SIG-M5 (cell line): ENCODE results near the gene A2M.

Source experiments
- DNase-seq: peaks from one replicate; lab custom pipeline; 2025; lab: John Stamatoyannopoulos, UW

A2M gene

DNA sequence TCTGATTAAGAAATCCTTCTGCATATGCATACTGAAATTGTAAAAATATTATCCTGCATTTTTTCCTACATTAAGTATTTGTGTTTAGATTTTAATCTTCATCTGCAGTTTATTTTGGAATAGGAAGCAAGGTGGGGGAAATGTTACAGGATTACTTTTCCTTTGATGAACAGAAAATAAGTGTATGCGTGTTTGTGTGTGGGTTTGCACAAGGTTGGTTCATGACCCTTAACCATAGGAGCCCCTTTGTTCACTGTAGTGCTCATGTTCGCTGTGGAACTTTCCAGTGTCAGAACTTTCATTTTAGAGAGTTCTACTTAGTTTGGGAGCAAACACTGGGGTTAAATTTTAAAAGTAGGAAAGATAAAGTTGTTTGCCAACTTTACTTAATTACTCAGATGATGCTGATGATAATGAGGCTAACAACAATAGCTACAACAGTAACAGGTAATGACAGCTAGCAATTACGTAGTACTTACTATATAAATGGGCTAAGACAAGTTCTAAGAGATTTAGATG lies 6.4 kb upstream of the A2M start:
- no peak for DNase-seq

DNA sequence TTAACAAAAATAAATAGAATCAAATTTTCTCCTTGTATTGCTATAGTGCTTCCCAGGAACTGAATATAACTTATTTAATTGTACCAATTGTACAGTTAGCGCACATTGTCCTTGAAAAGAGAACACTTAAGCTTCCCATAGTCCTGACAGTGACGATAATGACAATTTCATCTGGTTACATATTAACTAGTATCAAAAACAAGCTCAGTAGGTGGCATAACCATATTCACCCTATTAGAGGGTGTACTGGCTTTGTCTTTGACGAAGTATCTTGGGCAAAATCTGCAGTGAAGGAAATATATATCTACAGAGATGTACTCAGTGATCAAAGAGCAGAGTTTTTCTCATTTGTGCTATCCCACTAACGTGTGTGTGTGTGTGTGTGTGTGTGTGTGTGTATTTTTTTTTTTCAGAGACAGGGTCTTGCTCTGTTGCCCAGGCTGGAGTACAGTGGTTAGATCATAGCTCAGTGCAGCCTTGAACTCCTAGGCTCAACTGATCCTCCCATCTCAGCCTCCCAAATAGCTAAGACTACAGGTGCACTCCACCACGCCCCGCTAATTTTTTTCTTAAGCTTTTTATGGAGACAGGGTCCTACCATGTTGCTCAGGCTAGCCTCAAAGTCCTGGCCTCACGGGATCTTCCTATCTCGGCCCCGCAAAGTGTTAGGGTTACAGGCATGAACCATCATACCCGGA lies 4.9 kb upstream of the A2M start:
- DNase-seq: no peak

DNA sequence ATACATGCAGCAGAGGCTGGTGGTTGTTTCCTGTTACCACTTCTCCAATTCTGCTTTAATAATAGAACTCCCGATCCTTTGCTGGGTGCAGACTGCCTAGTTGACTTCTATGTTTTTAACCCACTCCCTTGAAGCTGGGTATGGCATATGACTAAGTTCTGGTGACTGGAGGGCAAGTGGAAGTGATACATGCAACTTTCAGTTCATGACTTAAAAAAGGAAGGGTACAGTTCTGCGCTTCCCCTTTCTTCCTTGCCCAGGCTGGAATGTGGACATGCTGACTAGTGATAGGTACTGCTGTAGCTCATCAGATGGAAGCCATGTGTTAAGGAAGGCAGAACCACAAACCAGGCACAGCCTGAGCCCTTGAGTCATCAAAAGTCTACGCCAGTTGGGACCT lies 2.4 kb upstream of the A2M start:
- peak; percentile 99 for DNase-seq

DNA sequence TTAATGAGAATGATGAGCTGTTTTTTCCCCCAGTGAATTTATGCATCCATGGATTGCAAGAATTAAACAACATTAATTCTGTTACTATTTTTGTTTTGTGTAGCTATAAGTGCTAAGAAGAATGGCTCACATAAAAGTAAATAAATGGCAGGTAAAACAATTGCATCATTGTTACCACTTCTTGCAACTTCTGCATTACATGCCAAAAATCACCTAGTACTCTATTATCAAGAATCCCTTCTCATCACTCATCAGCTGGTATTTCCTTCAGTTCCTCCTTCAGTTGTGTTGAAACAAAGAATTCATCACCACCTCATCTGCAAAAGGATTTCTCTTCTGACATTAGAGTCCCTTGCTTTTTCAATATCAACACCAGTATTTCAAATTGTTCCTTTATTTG lies 773 bp downstream of the A2M start:
- no peak for DNase-seq

DNA sequence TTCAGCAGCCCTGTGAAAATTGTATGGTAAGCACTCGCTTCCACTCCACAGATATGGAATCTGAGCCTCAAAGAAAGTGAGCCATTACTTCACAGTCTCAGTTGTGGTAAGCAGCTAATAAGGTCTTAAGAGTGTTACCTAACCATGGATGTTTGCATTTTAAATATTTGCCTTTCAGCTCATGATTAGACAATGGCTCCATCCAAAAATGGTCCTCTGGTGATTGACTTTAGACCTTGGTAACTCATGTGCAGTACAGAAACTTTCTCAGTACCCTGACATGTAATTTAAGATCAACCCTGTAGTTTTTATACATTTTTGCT lies 1.8 kb downstream of the A2M start:
- no peak for DNase-seq

DNA sequence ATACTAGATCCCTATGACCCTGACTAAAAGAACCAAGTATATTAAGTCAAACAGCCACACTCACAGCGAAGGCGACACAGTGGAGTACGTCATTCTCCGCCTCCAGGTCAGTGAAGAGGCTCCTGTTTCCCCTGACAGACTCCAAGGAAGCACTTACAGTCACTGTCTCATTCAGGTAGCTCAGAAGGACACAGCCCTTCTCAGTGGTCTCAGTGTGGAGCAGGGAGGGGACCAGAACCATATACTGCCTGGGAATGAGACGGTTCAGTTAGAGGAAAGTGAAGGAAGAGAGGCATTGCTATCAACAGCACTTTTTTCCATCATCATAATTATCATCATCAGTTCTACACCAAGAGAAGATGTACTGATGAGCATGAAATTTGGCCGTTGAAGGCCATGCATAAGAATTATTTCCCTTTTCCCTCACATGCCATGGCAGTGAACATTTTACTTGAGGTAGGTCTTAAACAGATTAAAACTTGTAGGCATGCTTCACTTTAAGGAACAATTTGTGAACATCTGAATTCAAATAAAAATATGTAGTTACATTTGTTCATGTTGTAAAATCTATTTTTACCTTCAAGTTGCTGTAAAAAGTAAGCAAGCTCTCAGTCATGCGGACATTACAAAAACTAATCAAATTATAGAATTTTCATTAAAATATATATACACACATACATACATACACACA lies 2.3 kb downstream of the A2M start:
- DNase-seq: no peak

DNA sequence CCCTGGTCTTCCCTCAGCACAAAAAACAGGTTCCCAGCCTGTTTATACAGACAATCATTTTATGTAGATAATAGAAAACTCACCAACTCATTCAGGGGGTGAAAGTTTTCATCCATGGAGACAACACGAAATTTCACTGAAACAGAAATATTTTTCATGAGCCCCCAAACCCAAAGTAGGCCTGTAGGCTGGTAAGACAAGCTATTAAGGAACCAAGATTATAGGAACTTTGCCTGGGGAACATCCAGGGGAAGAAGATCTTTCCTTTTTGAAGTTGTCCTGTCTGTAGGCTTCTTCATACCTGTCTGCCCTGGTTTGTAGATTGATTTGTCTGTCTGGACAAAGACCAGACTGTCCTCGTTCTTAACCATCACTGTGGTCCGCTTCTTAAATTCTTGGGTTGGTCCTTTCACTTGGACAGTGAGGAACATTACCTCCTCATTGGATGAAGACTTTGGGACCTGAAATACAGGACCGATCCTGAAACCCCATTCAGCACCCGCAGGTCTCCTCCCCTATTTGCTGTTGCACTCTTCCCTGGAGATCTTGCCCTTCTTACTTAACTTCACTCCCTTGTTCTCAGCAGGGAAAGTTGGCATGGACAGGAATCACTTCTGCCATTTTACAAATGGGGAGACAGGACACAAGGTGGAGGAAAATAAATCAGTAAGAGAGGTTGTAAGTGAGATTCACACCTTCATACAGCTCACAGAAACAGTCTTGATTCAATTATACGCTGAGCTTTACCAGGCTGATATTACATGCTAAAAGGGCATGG lies 3.5 kb downstream of the A2M start:
- DNase-seq: no peak

DNA sequence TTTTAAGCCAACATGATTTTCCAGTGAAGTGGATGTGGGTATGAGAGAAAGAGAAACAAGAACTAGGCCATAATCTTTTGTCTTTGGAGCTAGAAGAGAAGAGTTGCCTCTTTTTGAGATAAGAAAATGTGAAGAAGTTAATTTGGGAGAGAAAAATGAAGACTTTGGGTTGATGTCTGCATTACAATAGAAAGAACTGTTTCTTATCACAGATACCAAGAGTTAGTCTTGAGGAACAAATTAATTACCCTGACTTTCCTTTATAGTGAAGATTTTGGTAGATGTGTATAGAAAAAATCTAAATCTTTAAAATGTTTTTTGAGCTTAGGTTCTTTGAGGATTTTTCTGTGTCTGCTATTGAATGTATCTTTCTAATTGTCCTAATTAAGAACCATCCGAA lies 4.2 kb downstream of the A2M start:
- no peak for DNase-seq

DNA sequence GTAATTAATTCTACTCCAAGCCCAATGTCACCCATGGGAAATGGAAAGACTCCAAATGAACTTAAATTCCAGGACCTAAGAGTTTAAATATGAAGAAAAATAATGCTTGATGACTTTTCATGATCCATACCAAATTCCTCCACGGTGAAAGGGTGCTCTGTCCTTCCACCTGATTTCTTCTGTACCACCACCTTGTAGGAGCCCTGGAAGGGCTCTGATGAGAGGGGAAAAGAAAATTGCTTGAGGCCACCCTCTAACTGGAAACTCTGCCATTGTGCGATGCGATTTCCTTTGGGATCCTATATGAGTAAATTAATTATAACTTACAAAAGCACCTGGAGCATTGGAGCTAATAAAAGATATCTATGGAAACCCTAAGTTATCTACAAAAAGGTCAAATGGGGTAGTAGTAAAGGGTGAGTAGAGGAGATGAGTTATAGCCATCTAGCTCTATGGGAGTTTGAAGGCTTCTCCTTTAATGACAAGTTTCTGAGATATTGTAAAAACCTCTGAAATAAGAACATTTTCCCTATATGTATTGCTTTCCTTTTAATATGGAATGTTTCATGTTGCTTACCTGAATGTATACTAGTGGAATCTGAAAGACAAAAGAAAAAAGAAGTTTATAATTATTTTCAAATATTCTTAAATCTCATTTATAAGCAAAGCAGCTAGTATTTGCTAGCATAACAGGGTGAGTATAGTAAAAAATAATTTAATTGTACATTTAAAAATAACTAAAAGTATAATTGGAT lies 5.8 kb downstream of the A2M start:
- no peak for DNase-seq

DNA sequence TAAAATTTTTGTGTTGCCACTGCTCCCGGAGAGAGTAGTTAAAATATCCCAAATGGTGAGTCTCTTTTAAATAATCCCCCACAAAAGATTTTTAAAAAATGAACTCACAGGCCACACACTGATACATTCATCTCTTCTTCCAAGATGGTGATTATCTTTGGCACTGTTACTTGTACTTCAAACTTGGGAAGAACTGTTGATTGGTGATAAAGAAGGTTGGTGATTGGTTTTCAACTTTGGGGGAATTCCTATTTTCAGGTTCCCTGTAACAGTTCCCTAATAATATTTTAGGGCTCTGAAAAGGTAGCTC lies 6.6 kb downstream of the A2M start:
- no peak for DNase-seq

DNA sequence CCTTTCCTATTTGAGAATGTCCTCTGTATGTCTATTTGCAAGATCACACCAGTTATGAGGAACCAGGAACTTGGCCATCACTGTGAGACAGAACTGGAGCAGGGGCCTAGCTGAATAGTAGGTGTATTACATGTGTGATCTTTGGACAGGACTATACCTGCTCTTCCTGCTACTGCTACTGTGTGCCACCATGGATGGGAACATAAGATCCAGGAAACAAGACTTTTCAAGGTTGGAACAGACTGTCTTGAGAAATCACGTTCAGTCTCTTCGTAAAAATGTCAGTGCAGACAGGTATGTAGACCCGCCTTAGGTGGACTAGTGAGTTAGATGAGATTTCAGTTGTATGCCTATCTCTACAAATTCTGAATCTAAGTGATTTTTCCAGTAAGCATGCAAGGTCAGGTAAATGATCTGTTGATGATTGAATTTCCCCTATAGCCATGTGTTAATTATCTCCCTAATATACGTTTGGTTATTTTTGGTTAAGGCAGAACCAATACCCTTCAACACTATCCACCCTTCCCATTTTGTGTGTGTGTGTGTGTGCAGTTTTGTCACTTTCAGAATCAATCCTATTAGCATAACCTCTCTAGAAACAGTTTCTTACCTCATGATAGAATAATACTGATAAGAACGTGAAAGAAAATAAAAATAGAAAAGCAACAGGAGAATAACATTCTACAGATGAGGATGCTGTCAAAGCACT lies 7.1 kb downstream of the A2M start:
- no peak for DNase-seq

DNA sequence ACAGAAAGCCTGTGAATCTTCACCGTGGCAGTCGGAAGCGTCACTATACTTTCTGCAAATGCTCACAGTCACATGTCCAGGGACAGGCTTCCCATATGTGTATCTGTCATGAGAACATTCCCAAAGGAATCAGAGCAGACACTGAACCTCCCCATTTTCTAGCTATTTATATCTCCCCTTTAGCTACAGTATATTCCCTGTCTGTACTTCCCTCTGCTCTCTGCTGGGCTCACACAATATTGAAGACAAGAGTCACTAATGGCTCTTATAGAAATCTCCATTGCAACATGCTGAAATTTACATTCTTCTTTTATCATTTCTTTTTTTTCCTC lies 8.2 kb downstream of the A2M start:
- DNase-seq: no peak

DNA sequence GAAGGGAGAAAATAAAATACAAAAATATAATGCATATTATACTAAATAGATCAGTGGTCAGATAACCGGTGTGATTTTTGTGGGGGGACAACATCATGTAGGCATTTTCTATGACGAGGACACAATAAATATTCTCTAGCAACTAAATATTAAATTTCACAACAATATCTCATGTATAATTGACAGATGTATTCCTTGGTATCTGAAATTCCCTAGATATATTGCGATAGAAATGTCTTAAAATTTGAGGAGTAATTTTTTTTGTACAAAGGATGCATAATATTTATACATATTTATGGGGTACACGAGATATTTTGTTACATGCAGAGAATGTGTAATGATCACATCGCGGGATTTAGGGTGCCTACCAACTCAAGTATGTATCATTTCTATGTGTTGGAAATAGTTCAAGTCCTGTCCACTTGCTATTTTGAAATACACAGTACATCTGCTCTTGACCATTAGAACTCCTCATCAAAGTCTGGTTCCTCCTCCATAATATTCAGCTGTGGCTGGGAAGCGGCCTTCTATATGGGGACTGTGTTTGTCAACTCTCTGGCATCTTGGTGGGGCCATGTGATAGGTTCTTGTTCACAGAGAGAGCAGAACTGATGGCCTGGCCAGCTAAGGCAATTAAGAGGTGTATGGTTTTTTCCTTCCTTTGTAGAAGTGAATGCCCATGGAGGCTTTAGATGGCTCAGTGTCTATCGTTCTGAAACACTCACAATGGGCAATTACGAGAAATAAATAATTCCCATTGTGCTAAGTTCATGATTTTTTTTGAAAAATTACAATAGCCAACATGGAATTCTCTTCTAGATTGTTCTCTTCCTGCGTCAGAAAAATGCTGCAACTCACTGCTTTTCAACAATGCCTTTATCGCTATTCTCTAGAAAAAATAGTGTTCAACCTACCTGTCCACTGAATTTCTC lies 8.8 kb downstream of the A2M start:
- no peak for DNase-seq

DNA sequence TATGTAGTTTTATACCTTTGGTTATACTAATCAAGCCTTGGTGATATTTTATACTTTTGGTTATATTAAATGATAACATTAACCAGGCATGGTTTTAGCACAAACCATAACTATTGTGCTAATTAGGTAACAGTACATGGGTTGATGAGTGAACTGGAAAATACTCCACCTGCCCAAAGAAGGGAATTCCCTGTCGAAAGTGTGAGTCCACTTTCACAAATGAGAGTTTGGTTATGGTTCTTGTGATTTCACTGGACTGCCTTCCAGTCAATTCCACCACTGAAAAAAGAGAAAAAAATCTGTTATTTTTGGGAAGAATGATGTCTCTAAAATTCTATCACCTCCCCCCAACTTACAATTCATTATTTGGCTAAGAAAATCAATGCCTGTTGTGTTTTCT lies 9.7 kb downstream of the A2M start:
- DNase-seq: no peak

DNA sequence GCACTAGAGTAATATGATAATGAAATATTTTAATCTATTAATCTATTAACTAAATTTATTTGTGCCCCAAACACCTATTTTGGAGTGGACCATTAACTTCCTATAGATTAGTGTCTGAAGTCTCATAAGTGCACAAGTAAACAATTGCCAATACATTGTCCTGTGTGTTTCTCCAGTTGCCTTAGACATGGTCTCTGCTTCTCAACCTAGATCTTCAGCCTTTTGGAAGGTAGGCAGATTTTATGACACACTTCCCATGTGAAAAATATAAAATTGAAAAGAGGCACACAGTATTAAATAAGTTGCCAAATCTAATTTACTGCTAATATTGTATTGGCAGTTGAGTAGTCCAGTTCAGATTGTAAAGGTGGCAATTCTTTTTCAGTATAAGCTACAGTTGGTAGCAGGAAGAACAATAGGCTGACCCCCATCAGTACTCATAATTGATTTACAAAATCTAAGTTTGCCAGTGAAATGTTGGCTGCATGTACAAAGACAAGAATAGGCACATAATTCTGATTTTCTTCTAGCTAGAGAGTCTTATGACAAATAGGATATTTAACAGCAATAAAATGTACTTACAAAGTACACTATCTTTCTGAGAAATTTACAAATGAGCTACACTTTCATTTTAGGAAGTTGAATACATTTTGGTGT lies 10.8 kb downstream of the A2M start:
- no peak for DNase-seq

DNA sequence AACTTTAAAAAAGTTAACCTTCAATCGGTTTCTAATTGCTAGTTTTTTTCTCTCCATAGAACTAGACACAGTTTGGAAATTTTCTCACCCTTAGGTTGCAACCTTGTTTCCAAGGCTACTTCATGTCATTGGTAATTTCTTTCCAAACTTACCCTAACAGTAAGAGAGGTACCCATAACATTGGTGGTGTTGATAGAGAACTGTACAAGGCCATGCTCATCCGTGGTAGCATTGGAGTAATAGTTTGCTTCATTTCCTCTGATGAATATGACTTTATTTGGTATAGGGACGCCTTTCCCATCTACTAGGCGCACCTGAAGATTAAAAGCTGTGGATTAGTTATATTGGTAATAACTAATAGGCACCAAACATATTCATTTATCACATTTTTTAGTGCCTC lies 11.6 kb downstream of the A2M start:
- DNase-seq: no peak

DNA sequence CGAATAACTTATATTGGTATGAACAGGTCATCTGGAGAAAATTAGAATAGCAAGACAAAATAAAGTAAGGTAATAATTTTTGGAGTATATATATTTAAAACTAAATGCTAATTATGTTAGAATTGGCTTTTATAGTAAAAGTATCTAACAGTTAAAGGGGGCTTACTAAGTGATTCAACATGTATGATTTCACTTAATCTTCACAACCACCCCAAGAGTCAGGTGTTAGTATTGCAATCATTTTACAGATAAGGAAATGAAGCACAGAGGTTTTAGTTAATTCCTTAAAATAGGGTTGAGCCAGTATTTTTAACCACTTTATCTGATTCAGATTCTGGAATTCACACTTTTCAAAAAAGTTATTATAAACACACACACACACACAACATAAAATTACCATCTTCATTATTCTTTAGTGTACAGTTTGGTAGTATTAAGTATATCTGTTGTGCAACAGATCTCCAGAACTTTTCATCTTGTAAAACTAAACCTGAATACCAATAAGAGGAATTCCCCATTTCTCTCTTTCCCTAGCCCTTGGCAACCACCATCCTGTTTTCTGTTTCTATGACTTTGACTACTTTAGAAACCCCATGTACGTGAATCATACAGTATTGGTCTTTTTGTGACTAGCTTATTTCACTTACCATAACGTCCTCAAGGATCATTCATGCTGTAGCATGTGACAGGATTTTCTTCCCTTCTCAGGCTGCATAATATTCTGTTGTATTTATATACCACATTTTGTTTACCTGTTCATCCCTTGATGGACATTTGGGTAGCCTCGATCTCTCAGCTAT lies 12.5 kb downstream of the A2M start:
- no peak for DNase-seq

DNA sequence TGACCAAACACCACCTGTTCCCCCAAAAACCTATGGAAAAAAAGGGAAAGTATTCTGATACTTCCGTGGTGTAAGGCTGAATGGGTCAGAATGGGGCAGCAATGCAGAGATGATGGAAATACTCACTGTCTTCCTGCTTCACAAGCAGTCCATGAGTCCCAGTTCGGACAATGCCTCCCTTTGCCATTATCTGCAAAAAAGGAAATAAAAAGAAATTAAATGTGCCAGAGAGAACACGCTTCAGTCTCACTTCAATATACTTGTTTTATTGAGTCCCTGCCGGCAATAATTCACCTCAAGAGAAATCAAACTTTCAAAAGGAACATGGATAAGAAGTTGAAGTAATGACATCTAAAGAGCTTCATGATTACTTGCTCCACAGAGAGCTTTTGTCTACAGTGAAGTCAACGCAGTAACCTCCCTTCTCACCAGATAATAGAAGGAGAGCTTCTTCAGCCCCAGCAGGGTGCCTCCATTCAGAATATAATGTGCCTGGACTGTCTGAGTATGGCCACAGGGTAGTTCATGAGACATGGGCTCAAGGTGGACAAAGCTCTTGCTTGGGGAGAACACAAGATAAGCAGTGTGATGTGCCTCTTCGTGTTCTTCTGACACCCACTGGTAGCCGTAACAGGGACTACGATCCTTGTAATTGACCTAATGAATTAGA lies 14.6 kb downstream of the A2M start:
- no peak for DNase-seq

DNA sequence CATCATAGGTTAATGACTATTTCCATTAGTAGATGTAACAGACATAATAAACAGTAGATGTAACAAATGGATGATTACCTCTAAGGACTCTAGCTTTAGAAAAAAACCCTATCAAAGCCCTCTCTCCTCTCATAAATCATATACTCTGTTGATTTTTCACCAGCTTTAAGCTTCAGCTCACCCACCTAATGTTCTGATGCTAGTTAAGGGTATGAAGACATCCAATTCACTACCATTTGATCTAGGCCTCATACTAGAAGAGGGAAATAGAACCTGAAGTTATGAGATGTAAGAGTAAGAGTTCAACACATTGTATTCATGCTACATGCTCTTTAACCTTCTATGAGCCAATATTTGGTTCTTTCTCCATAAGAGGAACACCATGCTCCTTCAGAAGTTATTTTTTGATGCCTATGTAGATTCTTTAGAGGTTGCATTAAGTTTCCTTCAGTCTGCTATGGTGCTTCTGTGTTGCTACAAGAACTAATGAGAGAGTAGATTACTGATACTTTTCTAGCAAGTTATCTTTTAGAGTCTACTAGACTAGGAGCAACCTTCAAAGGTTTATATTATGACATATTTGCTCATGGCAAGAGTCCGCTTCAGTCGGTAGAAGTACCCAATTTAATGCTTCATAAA lies 16.0 kb downstream of the A2M start:
- no peak for DNase-seq
